Measurements from ENCODE around the gene MGARP. TPM values are rescaled to one million over a fixed set of nuclear protein-coding genes. Genes with fewer than 3 reads are reported as not detected.
A peak's percentile ranks its signal among the peaks of the same experiment; 100 is the strongest.

The MGARP gene
- total and polyA plus RNA-seq, 9 of the 15 experiments (the other 6 are each of a cell fraction or from before 2014, with no cell fraction given), result 0.11 to 0.45 (median 0.23) TPM; not detected in 4

DNA sequence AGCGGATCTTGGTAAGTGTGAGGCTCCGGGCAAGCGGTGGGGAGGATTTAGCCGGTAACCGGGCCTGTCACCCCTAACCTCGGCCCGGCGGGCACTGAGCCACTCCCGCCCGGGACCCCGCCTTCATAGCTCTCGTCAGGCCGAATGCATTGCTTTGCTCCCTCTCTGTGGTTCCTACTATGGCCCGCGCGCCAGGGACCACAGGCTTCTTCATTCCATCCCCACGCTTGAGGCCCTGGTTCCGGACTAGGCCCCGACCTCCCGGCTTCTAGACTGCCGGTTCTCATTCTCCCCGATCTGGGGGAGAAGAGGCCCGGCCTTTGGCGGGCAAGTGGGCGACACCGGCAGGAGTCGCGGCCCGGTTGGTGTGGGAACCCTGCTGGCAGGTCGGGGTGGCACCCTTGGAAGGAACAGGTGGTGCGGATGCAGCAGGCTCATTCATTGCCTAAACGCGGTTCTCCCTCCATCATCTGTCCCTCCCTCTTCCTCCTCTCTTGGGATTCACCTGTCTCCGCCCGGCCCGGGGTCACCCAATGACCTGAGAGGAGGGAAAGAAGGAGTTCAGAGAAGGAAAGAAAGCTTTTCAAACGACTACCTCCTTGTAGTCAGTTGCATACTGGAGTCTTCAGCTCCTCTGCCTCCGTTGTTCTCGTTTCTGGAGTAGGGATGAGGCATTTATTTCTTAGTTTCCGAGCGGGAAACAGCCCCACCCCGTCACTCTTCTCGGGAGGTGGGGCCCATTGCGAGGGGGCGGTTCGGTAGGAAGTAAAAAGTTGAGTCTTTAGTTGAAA is 22.0 kb upstream of the MGARP start, which contains the start of gene NDUFC1 (continued):
- TF ChIP-seq RBM17 (IDR thresholded peaks at IDR 0.05; ENCODE audit: borderline replicate concordance, low read depth, low read length), result no peak
- TF ChIP-seq CREB3L1 (IDR thresholded peaks at IDR 0.05; ENCODE audit: borderline replicate concordance, low read depth), result no peak
- no peak for TF ChIP-seq ZNF785 (CRISPR knock-in tag; IDR thresholded peaks at IDR 0.05)
- no peak for TF ChIP-seq TAF9B (IDR thresholded peaks at IDR 0.05; ENCODE audit: partially characterized antibody)
- TF ChIP-seq, protein P1, sequence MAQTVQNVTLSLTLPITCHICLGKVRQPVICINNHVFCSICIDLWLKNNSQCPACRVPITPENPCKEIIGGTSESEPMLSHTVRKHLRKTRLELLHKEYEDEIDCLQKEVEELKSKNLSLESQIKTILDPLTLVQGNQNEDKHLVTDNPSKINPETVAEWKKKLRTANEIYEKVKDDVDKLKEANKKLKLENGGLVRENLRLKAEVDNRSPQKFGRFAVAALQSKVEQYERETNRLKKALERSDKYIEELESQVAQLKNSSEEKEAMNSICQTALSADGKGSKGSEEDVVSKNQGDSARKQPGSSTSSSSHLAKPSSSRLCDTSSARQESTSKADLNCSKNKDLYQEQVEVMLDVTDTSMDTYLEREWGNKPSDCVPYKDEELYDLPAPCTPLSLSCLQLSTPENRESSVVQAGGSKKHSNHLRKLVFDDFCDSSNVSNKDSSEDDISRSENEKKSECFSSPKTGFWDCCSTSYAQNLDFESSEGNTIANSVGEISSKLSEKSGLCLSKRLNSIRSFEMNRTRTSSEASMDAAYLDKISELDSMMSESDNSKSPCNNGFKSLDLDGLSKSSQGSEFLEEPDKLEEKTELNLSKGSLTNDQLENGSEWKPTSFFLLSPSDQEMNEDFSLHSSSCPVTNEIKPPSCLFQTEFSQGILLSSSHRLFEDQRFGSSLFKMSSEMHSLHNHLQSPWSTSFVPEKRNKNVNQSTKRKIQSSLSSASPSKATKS (CRISPR knock-in tag; IDR thresholded peaks at IDR 0.05), result no peak
- TF ChIP-seq, protein P2, sequence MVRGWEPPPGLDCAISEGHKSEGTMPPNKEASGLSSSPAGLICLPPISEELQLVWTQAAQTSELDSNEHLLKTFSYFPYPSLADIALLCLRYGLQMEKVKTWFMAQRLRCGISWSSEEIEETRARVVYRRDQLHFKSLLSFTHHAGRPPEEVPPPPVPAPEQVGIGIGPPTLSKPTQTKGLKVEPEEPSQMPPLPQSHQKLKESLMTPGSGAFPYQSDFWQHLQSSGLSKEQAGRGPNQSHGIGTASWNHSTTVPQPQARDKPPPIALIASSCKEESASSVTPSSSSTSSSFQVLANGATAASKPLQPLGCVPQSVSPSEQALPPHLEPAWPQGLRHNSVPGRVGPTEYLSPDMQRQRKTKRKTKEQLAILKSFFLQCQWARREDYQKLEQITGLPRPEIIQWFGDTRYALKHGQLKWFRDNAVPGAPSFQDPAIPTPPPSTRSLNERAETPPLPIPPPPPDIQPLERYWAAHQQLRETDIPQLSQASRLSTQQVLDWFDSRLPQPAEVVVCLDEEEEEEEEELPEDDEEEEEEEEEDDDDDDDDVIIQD (CRISPR knock-in tag; IDR thresholded peaks at IDR 0.05), result no peak
- no peak for TF ChIP-seq ZNF644 (tag; IDR thresholded peaks at IDR 0.05; ENCODE audit: low read depth)
- no peak for TF ChIP-seq CBFA2T3 (IDR thresholded peaks at IDR 0.05)
- TF ChIP-seq HDAC1 (IDR thresholded peaks at IDR 0.05), result peak in 1 of 2 experiments; percentile 24; a peak in 2 of 4 replicates
- no peak for TF ChIP-seq ESRRA (IDR thresholded peaks at IDR 0.05; ENCODE audit: borderline replicate concordance, low read depth)
- no peak for TF ChIP-seq MXI1 (IDR thresholded peaks at IDR 0.05; ENCODE audit: low read depth, low read length)
- TF ChIP-seq DNMT1 (IDR thresholded peaks at IDR 0.05), result no peak
- TF ChIP-seq PHF8 (IDR thresholded peaks at IDR 0.05; ENCODE audit: borderline replicate concordance, low read length), result peak; percentile 18; the same call in 1 of the 2 replicates
- TF ChIP-seq, protein P3, sequence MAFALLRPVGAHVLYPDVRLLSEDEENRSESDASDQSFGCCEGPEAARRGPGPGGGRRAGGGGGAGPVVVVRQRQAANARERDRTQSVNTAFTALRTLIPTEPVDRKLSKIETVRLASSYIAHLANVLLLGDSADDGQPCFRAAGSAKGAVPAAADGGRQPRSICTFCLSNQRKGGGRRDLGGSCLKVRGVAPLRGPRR (CRISPR knock-in tag; IDR thresholded peaks at IDR 0.05), result no peak
- TF ChIP-seq, protein P4, sequence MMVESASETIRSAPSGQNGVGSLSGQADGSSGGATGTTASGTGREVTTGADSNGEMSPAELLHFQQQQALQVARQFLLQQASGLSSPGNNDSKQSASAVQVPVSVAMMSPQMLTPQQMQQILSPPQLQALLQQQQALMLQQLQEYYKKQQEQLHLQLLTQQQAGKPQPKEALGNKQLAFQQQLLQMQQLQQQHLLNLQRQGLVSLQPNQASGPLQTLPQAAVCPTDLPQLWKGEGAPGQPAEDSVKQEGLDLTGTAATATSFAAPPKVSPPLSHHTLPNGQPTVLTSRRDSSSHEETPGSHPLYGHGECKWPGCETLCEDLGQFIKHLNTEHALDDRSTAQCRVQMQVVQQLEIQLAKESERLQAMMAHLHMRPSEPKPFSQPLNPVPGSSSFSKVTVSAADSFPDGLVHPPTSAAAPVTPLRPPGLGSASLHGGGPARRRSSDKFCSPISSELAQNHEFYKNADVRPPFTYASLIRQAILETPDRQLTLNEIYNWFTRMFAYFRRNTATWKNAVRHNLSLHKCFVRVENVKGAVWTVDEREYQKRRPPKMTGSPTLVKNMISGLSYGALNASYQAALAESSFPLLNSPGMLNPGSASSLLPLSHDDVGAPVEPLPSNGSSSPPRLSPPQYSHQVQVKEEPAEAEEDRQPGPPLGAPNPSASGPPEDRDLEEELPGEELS (CRISPR knock-in tag; IDR thresholded peaks at IDR 0.05; ENCODE audit: borderline replicate concordance), result 0 out of 2 replicates have a peak, but pooled peaks have one; percentile 51
- TF ChIP-seq, protein P5, sequence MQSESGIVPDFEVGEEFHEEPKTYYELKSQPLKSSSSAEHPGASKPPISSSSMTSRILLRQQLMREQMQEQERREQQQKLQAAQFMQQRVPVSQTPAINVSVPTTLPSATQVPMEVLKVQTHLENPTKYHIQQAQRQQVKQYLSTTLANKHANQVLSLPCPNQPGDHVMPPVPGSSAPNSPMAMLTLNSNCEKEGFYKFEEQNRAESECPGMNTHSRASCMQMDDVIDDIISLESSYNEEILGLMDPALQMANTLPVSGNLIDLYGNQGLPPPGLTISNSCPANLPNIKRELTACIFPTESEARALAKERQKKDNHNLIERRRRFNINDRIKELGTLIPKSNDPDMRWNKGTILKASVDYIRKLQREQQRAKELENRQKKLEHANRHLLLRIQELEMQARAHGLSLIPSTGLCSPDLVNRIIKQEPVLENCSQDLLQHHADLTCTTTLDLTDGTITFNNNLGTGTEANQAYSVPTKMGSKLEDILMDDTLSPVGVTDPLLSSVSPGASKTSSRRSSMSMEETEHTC (IDR thresholded peaks at IDR 0.05), result 0 out of 2 replicates have a peak, but pooled peaks have one; percentile 11
- no peak for TF ChIP-seq MTA3 (IDR thresholded peaks at IDR 0.05; ENCODE audit: borderline replicate concordance)
- TF ChIP-seq DPF2 (IDR thresholded peaks at IDR 0.05), result no peak

All from K562 (cell line).